ENCODE measurements around the gene WNT7B.

WNT7B gene

GRCh38 chr22:45995405-45996101 lies 18.6 kb upstream of the WNT7B start:
- FAIRE-seq: no peak

GRCh38 chr22:45994491-45995404 lies 17.8 kb upstream of the WNT7B start:
- no peak for FAIRE-seq

DNA sequence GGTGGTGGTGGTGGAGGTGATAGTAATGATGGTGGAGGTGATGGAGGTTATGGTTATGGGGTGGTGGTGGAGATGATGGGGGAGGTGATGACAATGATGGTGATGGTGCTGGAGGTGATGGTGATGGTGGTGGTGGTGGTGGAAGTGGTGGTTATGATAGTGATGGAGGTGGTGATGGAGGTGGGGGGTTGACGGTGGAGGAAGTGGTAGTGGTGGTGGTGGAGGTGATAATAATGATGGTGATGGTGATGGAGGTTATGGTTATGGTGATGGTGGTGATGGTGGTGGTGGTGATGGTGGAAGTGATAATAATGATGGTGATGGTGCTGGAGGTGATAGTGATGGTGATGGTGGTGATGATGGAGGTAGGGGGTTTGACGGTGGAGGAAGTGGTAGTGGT lies 16.9 kb upstream of the WNT7B start:
- no peak for FAIRE-seq

GRCh38 chr22:45993143-45993692 lies 16.3 kb upstream of the WNT7B start:
- no peak for FAIRE-seq

GRCh38 chr22:45992737-45993136 lies 15.8 kb upstream of the WNT7B start:
- no peak for FAIRE-seq

DNA sequence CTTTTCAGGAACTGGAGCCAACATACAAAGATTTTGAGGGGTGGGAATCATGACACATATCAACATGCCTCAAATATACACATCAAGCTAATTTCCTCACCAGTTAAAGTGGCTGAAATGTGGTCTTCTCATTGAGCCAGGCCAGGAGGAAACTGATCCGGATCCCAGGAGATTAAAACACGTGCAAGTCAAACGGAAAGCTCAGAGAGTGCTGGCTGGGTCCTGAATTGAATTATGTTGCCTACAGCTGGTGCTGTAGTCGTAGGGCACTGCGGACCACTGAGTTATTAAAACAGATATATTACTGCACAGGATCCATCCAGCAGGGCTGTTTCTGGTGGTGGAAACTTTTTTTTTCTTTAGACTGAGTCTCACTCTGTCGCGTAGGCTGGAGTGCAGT lies 14.1 kb upstream of the WNT7B start:
- no peak for FAIRE-seq

GRCh38 chr22:45987136-45987861 lies 10.3 kb upstream of the WNT7B start:
- FAIRE-seq: no peak

- FAIRE-seq: no peak
Measured at GRCh38 chr22:45984316-45984916, 7.5 kb upstream of the WNT7B start.

GRCh38 chr22:45983797-45984196 lies 6.8 kb upstream of the WNT7B start:
- FAIRE-seq: no peak

DNA sequence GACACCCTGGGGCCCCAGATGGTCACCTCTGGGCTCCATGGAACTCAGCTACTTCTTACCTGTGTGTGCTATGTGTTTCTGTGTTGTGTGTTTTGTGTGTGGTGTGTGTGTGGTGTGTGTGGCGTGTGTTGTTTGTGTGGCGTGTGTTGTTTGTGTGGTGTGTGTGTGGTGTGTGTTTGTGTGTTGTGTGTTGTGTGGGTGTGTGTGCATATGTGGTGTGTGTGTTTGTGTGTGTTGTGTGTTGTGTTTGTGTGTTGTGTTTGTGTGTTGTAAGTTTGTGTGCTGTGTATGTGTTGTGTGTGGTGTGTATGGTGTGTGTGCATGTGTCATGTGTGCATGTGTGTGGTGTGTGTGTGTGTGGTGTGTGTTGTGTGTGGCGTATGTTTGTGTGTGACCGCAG lies 3.8 kb upstream of the WNT7B start:
- no peak for FAIRE-seq

DNA sequence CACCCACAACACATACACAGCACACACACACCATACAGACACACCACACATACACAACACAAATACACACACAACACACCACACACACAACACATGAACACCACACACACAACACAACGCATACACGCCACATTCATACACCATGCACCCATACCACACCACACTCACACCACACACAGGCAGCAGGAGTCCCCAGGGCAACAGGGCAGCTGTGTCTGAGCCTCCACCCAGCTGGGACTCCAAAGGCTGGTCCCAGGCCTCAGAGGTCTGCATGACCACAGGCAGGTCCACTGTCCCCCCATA lies 3.3 kb upstream of the WNT7B start:
- FAIRE-seq: no peak

DNA sequence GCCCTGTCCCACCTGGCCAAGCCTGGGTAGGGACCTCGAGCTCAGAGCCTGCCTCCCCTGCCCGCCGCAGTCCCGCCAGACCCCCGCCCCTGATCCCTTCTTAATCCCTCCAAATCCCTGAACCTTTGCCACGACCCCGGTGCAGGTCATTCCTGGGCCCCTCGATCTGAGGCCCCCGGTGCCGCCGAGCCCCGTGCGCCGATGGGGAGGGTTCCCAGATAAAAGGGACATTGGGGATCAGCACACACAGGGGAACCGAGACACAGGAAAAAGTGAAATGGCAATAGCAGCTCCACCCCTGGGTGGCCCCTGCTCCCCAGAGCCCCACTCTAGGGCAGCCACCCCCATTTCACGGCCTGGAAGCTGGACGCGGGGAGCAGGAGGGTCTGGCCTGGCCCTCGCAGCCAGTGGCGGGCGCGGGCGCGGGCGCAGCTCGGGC lies 1.3 kb upstream of the WNT7B start:
- FAIRE-seq: no peak

DNA sequence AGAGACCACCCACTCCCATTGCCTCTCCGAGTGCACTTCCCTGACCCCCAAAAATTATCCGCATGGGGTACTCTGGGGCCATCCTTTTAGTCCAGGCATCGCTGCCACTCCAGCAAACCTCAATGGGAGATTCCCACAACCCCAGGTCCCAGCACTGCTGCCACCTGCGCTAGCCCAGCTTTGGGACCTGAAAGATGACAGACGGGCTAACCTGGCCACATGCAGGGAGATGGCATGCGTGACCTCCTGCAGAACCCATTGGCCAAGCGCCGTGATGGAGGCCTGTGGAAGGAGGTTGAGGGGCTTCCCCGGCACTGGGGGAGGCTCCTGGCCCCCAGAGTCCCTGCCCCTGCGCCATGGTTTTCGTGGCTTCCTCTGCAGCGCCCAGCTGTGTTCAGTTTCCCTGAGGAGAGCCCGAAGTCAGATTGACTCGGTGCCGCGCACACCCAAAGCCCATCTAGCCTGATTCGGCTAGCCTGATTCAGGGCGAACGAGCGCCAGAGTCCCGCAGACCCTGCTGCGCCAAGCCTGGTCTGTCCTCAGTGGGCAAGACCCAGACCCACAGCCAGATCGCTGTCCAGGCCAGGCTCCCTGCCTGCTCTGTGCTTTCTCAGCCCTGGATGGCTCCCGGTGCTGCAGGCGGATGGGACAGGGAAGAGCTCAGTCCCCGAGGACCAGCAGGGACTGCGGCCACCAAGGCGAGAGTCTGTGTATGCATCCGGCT lies 751 bp upstream of the WNT7B start:
- FAIRE-seq: no peak

DNA sequence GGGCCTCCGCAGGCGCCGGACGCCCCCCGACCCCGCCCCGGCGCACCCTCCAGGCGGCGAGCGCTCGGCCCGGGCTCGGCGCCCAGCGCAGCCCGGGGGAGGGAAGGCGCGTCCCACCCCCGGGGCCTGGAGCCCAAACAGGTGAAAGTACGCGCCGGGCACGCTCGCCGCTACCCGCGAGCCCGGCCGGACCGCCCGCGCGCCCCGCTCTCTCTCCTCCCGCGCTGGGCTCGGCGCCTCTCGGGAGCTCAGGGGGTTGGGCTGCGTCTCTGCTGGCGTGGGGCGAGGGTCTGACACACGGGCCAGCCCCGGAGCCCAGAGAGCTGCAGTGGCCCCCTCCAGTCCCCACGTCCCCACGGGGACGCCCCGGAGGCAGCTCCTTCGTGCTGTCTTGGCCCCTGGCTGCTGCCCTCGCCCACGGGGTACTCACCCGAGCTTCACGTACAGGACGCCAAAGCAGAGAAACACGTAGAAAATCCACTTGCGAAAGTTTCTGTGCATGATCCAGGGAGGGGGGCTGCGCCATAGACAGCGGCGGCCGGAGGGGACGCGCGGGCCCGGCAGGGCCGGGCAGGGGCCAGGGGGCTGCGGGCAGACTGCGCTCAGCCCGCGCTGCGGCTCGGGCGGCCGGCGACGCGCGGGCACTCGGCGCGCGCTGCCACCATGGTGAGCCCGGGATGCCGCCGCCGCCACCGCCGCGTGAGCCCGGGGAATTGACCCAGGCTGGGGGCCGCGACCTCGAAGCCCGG lies 534 bp downstream of the WNT7B start:
- no peak for FAIRE-seq

GRCh38 chr22:45975164-45976161 lies 1.5 kb downstream of the WNT7B start:
- no peak for FAIRE-seq

GRCh38 chr22:45974498-45974897 lies 2.5 kb downstream of the WNT7B start:
- FAIRE-seq: no peak

DNA sequence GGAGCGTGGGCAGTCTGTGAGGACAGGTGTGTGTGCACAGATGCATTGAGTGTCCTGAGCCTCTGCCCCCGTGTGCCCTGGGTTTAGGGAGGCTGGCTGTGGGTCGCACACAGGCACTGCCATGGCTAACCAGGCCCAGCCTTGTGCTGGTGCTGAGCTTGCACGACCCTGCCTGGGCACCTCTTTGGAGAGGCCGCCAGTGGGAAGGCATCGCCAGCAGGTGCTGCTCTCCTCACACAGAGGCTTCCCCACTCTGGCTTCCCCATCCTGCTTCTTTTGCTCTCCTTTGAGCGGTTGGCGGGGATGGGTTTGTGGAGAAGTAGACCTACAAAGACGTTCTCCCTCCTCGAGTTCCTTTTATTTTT lies 4.1 kb downstream of the WNT7B start:
- no peak for FAIRE-seq

- FAIRE-seq: no peak
Measured at GRCh38 chr22:45972091-45972888, 4.7 kb downstream of the WNT7B start.

- no peak for FAIRE-seq
Measured at GRCh38 chr22:45971408-45972028, 5.4 kb downstream of the WNT7B start.

Data from endometrium (tissue), 2 donors.